Stimulated activated effector memory CD8-positive, alpha-beta T cell treated with anti-CD3 and anti-CD28 coated beads, Interleukin-12 subunit alpha, Interleukin-12 subunit beta, amount 100 ng/mL, for 72 hours (primary cell): Measurements from ENCODE around the gene OR8S1.
A peak's percentile ranks its signal among the peaks of the same experiment; 100 is the strongest.
"Not testable (repeated sequence)": the region's sequence is repeated elsewhere in the genome, so short reads cannot be mapped to it uniquely, and the experiment has no call there.

Experiments used
- ATAC-seq: fragments of 150-1000 bp; cut with Tn5 transposase; 2 replicates; pipeline ENCODE4 v1.10.0; 2021
- DNase-seq, 2 donors: peaks; one replicate each; pipeline ENCODE4 v3.0.0; 2021 to 2022; ENCODE audit warnings: low spot score in 2 of 2
- H3K27ac Mint-ChIP-seq: one replicate; pipeline ENCODE4 v1.8.0; 2022; ENCODE audit warnings: mild to moderate bottlenecking, mixed read lengths
- H3K36me3 Mint-ChIP-seq: one replicate; pipeline ENCODE4 v1.8.0; 2022; ENCODE audit warnings: mild to moderate bottlenecking, mixed read lengths
- H3K4me1 Mint-ChIP-seq: one replicate; pipeline ENCODE4 v1.8.0; 2022; ENCODE audit warnings: mixed read lengths
- H3K4me3 Mint-ChIP-seq: one replicate; pipeline ENCODE4 v1.8.0; 2022; ENCODE audit warnings: mild to moderate bottlenecking, mixed read lengths
- H3K9me3 Mint-ChIP-seq: one replicate; pipeline ENCODE4 v1.8.0; 2022; ENCODE audit warnings: mixed read lengths

Gene OR8S1, protein sequence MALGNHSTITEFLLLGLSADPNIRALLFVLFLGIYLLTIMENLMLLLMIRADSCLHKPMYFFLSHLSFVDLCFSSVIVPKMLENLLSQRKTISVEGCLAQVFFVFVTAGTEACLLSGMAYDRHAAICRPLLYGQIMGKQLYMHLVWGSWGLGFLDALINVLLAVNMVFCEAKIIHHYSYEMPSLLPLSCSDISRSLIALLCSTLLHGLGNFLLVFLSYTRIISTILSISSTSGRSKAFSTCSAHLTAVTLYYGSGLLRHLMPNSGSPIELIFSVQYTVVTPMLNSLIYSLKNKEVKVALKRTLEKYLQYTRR

DNA sequence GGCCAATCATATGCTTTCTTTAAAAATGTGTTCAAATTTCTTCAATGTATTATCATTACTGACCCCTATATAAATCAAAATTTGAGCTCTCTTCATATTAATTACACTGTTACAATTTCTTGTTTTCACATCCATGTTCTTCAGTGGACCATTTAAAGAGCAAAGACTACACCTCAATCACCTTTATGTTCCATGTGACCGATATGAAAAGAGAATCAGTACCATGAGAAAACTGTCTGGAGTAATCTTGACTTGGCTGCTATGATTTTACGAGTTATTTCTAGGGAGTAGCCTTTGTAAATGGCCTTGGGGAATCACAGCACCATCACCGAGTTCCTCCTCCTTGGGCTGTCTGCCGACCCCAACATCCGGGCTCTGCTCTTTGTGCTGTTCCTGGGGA lies at the start of gene OR8S1:
OR8S1 (plus strand) TSS at position 301 of the 400 bp plus-strand sequence; CDS start at position 301, 0 bp downstream.
- Mint-ChIP-seq H3K4me3 (no peak within 1 kb of the TSS), H3K9me3 (no peaks in the 10 kb centered on the region), H3K4me1 (no peaks in the 10 kb centered on the region), H3K27ac (no peak within 1 kb of the TSS), H3K36me3 (no peaks in the 10 kb centered on the region)
- ATAC-seq (no peak), DNase-seq (no peak)

DNA sequence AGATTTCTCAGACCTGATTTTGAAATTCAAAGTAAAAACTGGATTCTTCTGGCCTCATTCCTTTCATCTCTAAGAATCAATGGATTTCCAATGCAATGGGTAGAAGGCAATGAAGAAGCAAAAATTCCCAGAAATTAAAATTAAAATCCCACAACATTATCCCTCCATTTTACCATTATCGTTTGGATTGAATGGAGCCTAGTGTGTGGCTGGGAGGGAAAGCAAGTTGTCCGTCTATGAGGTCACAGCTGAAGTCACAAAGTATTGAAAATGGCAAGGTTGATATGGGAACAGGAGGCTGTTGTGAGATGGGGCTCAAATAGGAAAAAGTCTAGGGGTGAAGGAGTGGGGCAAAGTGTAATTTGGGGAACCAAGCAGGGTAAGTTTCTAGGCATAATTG lies 43.2 kb upstream of the OR8S1 start, which contains the start of gene C12orf54:
C12orf54 (plus strand) TSS at position 301 of the 400 bp plus-strand sequence. CDS start 799 bp downstream, outside the sequence.
- Mint-ChIP-seq H3K27ac (no peak within 1 kb of the TSS), H3K9me3 (no peaks in the 10 kb centered on the region)
- ATAC-seq = no peak

DNA sequence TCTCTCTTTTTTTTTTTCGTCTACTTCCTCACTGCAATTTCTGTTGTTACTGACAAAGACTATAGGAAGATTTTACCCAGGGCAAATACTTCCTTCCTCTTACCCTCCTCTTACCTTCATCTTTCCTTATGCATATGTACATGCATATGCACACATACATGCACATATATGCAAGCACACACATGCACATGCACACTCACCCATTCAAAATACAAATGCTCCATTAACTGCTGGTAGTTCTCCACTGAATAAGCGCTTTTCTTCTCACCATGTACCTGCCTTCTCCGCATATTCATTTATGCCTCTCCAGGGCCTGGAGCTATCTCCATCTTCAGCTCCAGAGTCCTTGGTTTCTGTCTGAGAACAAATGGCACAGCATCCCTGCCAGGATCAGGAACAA lies 42.5 kb upstream of the OR8S1 start:
- H3K27ac Mint-ChIP-seq = no peak overlapping the region
- H3K4me1 Mint-ChIP-seq = no peaks in the 10 kb centered on the region
- no peaks in the 10 kb centered on the region for H3K36me3 Mint-ChIP-seq

More for the DNA sequence above, 43.2 kb upstream of the OR8S1 start, which contains the start of gene C12orf54:
- Mint-ChIP-seq H3K4me3 (no peak within 1 kb of the TSS), H3K36me3 (no peaks in the 10 kb centered on the region), H3K4me1 (no peaks in the 10 kb centered on the region)
- no peak for DNase-seq

DNA sequence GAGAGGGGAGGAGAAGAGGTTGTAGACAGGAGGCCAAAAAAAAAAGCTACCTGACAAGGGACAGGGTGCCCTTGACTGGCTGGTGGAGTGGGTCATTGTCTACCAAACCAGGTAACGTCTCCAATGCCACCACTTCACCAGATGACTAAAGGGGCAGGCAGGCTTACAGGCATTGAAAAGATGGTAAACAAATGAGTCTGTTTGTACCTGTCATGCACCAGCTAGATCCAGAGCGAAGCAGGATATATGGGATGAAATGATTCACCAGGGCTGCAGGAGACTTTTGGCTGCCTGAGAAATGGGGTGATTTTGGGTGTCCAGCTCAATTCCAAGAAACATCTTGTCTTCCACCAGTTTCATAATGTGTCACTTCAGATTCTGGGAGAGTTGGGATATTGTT lies 39.2 kb upstream of the OR8S1 start:
- Mint-ChIP-seq H3K4me3 (no peak overlapping the region), H3K27ac (no peak overlapping the region), H3K4me1 (peaks cover 6% of the 10 kb centered on the region), H3K36me3 (no peaks in the 10 kb centered on the region), H3K9me3 (no peaks in the 10 kb centered on the region)
- DNase-seq (no peak), ATAC-seq (no peak)

More for the DNA sequence above, 42.5 kb upstream of the OR8S1 start:
- no peak for ATAC-seq
- H3K9me3 Mint-ChIP-seq = no peaks in the 10 kb centered on the region
- H3K4me3 Mint-ChIP-seq = no peak overlapping the region
- DNase-seq = no peak

DNA sequence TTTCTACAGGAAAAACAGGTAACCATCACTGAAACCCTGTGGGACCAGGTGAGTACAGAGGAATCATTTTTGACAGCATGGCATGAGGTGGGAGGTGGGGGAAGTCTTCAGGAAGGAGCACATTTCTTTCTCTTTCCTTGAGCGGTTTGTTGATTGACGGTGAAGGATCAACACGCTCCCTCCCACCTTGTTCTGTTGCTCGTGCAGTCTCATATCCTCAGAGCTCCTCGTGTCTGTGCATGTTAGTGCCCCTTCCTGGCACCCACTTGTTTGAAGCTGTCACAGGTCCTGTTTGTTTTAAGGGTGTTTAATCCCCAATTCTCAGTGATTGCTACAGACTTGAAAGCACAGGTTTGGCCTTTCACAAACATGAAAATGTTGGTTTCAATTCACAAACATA lies 38.8 kb upstream of the OR8S1 start:
- DNase-seq = no peak
- Mint-ChIP-seq H3K36me3 (no peaks in the 10 kb centered on the region), H3K4me1 (peaks cover 6% of the 10 kb centered on the region), H3K4me3 (no peak overlapping the region), H3K9me3 (no peaks in the 10 kb centered on the region), H3K27ac (no peak overlapping the region)
- ATAC-seq = no peak

DNA sequence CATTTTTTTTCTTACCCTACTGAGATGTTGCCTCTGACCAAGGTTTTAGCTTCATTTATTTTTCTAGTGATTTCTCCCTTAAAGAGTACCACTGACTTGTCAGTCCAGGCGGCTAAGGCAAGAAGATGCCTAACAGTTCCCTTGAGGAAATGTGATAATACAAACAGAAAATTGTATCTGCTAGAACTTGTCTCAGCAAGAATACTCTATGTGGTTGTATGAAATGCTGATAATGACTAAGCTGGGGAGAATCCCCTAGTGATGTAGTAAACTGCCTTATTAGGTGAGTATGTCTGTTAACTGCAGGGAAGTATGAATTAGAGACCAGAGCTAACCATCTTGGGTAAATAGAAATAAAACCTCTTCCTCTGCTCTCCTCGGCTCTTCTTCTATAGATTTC lies 36.4 kb upstream of the OR8S1 start:
- ATAC-seq (peak; percentile 96), DNase-seq (no peak)
- no peaks in the 10 kb centered on the region for H3K36me3 Mint-ChIP-seq
- H3K4me3 Mint-ChIP-seq = no peak overlapping the region
- H3K4me1 Mint-ChIP-seq = peaks cover 6% of the 10 kb centered on the region
- peak overlapping the region; percentile 64 for H3K27ac Mint-ChIP-seq
- no peaks in the 10 kb centered on the region for H3K9me3 Mint-ChIP-seq

DNA sequence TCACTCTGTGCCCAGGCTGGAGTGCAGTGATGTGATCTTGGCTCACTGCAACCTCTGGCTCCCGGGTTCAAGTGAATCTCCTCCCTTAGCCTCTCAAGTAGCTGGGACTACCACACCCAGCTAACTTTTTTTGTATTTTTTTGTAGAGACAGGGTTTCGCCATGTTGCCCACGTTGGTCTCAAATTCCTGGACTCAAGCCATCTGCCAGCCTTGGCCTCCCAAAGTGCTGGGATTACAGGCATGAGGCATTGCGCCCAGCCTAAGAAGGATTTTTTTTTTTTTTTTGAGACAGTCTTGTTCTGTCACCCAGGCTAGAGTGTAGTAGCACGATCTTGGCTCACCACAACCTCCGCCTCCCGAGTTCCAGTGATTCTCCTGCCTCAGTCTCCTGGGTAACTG lies 36.0 kb upstream of the OR8S1 start:
- not testable (repeated sequence) for H3K4me1 Mint-ChIP-seq, DNase-seq, H3K9me3 Mint-ChIP-seq, H3K36me3 Mint-ChIP-seq, ATAC-seq, H3K4me3 Mint-ChIP-seq
- peak overlapping the region; percentile 64 for H3K27ac Mint-ChIP-seq

DNA sequence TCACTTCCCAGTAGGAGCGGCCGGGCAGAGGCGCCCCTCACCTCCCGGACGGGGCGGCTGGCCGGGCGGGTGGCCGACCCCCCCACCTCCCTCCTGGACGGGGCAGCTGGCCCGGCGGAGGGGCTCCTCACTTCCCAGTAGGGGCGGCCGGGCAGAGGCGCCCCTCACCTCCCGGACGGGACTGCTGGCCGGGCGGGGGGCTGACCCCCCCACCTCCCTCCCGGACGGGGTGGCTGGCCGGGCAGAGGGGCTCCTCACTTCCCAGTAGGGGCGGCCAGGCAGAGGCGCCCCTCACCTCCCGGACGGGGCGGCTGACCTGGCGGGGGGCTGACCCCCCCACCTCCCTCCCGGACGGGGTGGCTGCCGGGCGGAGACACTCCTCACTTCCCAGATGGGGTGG lies 25.2 kb upstream of the OR8S1 start:
- ATAC-seq, H3K9me3 Mint-ChIP-seq, H3K4me3 Mint-ChIP-seq, H3K27ac Mint-ChIP-seq, H3K4me1 Mint-ChIP-seq, DNase-seq, H3K36me3 Mint-ChIP-seq: not testable (repeated sequence)

DNA sequence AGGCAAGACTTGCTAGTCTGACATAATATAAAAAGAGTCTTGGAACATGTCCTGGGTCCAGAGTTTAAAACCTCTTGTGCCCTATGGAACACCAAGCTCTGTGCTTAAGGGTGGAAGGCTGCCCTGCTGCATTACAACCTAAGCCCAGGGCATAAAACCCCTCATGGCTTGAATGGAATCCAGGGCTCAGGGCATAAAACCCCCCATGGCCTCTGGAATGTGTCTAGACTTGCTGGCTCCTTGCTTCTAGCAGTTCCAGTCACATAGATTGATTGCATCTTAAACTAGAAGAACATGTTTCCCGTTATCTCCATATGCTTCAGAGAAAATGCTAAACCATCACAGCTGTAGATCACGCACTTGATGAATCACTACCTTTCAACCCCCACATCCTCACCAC lies 18.6 kb upstream of the OR8S1 start:
- not testable (repeated sequence) for H3K4me1 Mint-ChIP-seq, ATAC-seq

DNA sequence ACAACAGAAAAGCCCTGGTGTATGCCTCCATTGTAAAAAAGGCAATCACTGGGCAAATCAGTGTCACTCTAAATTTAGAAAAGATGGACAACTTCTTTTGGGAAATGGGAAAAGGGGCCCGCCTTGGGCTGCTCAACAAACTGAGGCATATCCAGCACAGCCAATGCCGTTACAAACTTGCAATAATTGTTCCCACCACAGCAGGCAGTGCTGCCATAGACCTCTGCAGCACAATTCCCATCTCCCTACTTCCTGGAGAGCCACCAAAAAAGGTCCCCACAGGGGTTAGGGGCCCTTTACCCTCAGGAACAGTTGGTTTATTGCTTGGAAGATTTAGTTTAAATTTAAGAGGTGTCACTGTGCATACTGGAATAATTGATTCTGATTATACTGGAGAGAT lies 16.4 kb upstream of the OR8S1 start:
- Mint-ChIP-seq H3K9me3 (no peaks in the 10 kb centered on the region), H3K27ac (no peak overlapping the region), H3K4me3 (no peak overlapping the region), H3K4me1 (no peaks in the 10 kb centered on the region), H3K36me3 (no peaks in the 10 kb centered on the region)
- DNase-seq (no peak), ATAC-seq (no peak)

More for the DNA sequence above, 18.6 kb upstream of the OR8S1 start:
- not testable (repeated sequence) for H3K27ac Mint-ChIP-seq, H3K36me3 Mint-ChIP-seq, H3K4me3 Mint-ChIP-seq, H3K9me3 Mint-ChIP-seq, DNase-seq

DNA sequence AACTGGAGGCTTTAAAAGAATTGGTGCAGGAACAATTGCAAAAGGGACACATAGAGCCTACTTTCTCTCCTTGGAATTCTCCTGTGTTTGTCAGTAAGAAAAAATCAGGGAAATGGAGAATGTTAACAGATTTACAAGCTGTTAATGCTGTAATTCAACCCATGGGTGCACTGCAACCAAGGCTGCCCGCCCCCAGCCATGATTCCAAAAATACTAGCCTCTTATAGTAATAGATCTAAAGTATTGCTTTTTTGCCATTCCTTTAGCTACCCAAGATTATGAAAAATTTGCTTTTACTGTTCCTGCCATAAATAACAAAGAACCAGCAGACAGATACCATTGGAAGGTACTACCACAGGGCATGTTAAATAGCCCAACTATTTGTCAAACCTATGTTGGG lies 15.3 kb upstream of the OR8S1 start:
- no peak for ATAC-seq
- H3K4me1 Mint-ChIP-seq = no peaks in the 10 kb centered on the region
- H3K36me3 Mint-ChIP-seq = no peaks in the 10 kb centered on the region
- DNase-seq = no peak
- no peak overlapping the region for H3K27ac Mint-ChIP-seq
- no peak overlapping the region for H3K4me3 Mint-ChIP-seq
- no peaks in the 10 kb centered on the region for H3K9me3 Mint-ChIP-seq

DNA sequence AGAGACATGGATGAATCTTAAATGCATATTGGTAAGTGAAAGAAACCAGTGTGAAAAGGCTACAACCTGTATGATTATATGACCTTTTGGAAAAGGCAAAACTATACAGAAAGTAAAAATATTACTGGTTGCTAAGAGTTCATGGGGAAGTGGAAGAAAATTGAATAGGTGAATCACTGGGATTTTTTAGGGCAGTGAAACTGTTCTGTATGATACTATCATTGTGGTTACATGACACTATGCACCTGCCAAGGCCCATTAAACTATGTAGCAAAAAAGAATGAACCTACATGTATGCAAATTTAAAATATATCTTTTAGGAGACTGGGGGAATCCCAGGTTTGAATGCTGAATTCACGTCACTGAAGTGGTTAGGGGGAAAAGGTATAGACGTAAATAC lies 12.6 kb upstream of the OR8S1 start:
- Mint-ChIP-seq H3K9me3 (no peaks in the 10 kb centered on the region), H3K4me3 (no peak overlapping the region), H3K36me3 (no peaks in the 10 kb centered on the region), H3K27ac (no peak overlapping the region), H3K4me1 (no peaks in the 10 kb centered on the region)
- DNase-seq (no peak), ATAC-seq (peak; percentile 74)

DNA sequence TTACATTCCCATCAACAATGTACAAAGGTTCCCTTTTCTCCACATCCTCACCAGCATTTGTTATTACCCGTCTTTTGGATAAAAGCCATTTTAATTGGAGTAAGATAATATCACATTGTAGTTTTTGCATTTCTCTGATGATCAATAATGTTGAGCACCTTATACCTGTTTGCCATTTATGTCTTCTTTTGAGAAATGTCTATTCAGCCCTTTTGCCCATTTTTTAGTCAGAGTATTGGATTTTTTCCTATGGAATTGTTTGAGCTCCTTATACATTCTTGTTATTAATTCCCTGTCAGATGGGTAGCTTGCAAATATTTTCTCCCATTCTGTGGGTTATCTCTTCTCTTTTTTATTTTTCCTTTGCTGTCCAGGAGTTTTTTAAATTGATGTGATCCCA lies 10.7 kb upstream of the OR8S1 start:
- Mint-ChIP-seq H3K36me3 (no peaks in the 10 kb centered on the region), H3K27ac (no peak overlapping the region), H3K4me3 (no peak overlapping the region), H3K4me1 (no peaks in the 10 kb centered on the region), H3K9me3 (no peaks in the 10 kb centered on the region)
- ATAC-seq (no peak), DNase-seq (no peak)

DNA sequence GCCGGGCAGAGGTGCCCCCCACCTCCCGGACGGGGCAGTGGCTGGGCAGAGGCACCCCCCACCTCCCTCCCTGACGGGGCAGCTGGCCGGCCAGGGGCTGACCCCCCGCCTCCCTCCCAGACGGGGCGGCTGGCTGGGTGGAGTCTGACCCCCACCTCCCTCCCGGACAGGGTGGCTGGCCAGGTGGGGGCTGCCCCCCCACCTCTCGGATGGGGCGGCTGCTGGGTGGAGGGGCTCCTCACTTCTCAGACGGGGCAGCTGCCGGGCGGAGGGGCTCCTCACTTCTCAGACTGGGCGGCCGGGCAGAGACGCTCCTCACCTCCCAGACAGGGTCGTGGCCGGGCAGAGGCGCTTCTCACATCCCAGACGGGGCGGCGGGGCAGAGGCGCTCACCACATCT lies 5.1 kb upstream of the OR8S1 start:
- H3K27ac Mint-ChIP-seq, H3K4me1 Mint-ChIP-seq, ATAC-seq, H3K36me3 Mint-ChIP-seq, DNase-seq, H3K9me3 Mint-ChIP-seq, H3K4me3 Mint-ChIP-seq: not testable (repeated sequence)

DNA sequence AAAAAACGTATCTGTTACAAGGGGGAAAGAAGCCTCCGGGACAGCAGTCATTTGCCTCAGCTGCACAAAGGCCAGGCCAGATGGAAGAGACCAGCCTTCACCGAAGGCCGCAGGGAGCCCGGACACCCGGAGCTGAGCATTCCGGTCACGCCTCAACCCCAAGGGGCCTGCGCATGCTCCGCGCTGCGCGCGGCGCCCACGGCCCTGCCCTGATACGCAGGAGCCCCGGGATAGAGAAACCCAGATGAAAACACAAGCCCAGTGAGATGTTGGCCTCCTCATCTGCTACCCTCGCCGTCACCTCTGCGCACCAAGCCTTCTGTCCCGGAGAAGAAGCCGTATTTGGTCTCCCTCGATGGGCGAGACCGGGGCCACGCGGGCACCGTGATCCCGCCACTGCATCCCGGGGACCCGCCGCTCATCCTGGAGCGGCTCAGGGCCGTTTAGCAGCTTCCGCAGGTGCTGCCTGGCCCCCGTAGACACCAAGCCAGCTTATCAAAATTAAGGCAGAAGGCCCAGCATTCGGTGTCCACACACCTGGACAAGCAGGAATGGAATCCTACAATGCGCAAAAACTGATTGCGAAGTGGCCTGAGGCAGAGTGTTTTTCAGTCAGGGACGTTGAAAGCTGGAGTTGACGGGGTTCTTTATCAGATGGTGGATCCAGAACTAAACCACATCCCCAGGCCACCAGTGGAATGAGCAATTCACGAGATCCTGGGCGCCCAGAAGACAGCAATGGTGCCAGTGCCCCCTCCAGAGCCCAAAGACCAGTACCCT lies 2.6 kb downstream of the OR8S1 start:
- no peak overlapping the region for H3K27ac Mint-ChIP-seq
- H3K4me3 Mint-ChIP-seq = no peak overlapping the region
- ATAC-seq = no peak
- no peaks in the 10 kb centered on the region for H3K36me3 Mint-ChIP-seq
- no peaks in the 10 kb centered on the region for H3K9me3 Mint-ChIP-seq
- no peaks in the 10 kb centered on the region for H3K4me1 Mint-ChIP-seq
- no peak for DNase-seq

DNA sequence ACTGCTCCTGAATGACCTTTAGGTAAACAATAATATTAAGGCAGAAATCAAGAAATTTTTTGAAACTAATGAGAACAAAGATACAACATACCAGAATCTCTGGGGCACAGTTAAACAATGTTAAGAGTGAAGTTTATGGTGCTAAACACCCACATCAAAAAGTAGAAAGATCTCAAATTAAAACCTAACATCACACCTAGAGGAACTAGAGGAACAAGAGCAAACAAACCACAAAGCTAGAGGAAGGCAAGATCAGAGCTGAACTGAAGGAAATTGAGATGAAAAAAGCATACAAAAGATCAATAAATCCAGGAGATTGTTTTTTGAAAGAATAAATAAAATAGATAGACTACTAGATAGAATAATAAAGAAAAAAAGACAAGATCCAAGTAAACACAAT lies 7.2 kb downstream of the OR8S1 start:
- Mint-ChIP-seq H3K4me3 (no peak overlapping the region), H3K4me1 (no peaks in the 10 kb centered on the region), H3K9me3 (no peaks in the 10 kb centered on the region), H3K27ac (no peak overlapping the region), H3K36me3 (no peaks in the 10 kb centered on the region)
- ATAC-seq (no peak), DNase-seq (no peak)
